ENCODE data around the gene TK2. TPM values are rescaled to one million over a fixed set of nuclear protein-coding genes. Genes with fewer than 3 reads are reported as not detected.

The TK2 gene
- total and polyA plus RNA-seq, 9 of the 15 experiments (the other 6 are each of a cell fraction or from before 2014, with no cell fraction given) = 1.1 to 10.2 (median 5.3) TPM

DNA sequence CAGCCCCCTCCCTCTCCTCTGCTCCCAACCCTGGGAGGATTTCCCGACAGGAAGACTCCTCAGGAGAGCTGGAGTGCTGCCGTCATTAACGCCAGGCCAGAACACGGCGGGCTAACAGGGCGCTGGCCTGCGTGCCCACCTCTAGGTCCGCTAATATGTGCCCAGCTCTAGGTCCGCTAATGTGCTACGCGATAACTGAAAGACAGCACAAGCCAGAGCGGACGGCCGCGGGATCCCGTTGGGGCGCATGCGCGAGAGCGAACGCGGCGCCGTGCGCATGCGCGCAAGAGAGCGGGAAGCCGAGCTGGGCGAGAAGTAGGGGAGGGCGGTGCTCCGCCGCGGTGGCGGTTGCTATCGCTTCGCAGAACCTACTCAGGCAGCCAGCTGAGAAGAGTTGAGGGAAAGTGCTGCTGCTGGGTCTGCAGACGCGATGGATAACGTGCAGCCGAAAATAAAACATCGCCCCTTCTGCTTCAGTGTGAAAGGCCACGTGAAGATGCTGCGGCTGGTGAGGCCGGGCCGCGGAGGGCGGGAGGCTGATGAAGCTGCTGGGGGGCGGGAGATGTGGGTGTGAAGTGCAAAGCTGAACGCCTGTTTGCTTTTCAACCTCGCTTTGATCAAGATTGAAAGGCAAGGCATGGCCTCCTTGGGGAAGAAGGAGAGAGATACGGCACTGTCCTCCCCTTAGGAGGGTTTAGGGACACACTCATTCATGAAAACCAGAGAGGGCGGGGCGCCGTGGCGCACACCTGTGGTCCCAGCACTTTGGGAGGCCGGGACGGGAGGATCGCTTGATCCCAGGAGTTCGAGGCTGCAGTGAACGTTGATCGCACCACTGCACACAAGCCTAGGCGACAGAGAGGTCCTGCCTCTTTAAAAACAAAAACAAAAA is 2.6 kb upstream of the TK2 start, which contains the start of gene CKLF (continued):
- TF ChIP-seq, protein P1, sequence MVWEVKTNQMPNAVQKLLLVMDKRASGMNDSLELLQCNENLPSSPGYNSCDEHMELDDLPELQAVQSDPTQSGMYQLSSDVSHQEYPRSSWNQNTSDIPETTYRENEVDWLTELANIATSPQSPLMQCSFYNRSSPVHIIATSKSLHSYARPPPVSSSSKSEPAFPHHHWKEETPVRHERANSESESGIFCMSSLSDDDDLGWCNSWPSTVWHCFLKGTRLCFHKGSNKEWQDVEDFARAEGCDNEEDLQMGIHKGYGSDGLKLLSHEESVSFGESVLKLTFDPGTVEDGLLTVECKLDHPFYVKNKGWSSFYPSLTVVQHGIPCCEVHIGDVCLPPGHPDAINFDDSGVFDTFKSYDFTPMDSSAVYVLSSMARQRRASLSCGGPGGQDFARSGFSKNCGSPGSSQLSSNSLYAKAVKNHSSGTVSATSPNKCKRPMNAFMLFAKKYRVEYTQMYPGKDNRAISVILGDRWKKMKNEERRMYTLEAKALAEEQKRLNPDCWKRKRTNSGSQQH (CRISPR knock-in tag; IDR thresholded peaks at IDR 0.05) = no peak
- TF ChIP-seq, protein P2, sequence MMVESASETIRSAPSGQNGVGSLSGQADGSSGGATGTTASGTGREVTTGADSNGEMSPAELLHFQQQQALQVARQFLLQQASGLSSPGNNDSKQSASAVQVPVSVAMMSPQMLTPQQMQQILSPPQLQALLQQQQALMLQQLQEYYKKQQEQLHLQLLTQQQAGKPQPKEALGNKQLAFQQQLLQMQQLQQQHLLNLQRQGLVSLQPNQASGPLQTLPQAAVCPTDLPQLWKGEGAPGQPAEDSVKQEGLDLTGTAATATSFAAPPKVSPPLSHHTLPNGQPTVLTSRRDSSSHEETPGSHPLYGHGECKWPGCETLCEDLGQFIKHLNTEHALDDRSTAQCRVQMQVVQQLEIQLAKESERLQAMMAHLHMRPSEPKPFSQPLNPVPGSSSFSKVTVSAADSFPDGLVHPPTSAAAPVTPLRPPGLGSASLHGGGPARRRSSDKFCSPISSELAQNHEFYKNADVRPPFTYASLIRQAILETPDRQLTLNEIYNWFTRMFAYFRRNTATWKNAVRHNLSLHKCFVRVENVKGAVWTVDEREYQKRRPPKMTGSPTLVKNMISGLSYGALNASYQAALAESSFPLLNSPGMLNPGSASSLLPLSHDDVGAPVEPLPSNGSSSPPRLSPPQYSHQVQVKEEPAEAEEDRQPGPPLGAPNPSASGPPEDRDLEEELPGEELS (CRISPR knock-in tag; IDR thresholded peaks at IDR 0.05; ENCODE audit: borderline replicate concordance) = peak; percentile 97
- TF ChIP-seq BCOR (IDR thresholded peaks at IDR 0.05) (peak; percentile 81), HOXB6 (CRISPR knock-in tag; IDR thresholded peaks at IDR 0.05; ENCODE audit: borderline replicate concordance) (no peak), EGR1 (conservative IDR thresholded peaks at IDR 0.05) (peak; percentile 51; the same call in 1 of the 2 replicates), ZNF12 (CRISPR knock-in tag; IDR thresholded peaks at IDR 0.05) (peak; percentile 85; the same call in 1 of the 2 replicates), JUND (IDR thresholded peaks at IDR 0.05; ENCODE audit: borderline replicate concordance, low read depth, low read length) (0 out of 2 replicates have a peak, but pooled peaks have one; percentile 10), JUND (tag; IDR thresholded peaks at IDR 0.05; ENCODE audit: borderline replicate concordance, low read depth, low read length) (no peak; the same call in 2 of the 3 replicates), NCOA6 (IDR thresholded peaks at IDR 0.05) (no peak), SIN3A (IDR thresholded peaks at IDR 0.05; ENCODE audit: borderline replicate concordance in 2 of 2, control insufficient read depth in 1 of 2, low read depth in 2 of 2, low read length in 2 of 2) (peak in 1 of 2 experiments; percentile 41; a peak in 1 of 4 replicates), ZNF311 (CRISPR knock-in tag; IDR thresholded peaks at IDR 0.05) (no peak), ZBED1 (IDR thresholded peaks at IDR 0.05) (0 out of 2 replicates have a peak, but pooled peaks have one; percentile 40)
- TF ChIP-seq, protein P3, sequence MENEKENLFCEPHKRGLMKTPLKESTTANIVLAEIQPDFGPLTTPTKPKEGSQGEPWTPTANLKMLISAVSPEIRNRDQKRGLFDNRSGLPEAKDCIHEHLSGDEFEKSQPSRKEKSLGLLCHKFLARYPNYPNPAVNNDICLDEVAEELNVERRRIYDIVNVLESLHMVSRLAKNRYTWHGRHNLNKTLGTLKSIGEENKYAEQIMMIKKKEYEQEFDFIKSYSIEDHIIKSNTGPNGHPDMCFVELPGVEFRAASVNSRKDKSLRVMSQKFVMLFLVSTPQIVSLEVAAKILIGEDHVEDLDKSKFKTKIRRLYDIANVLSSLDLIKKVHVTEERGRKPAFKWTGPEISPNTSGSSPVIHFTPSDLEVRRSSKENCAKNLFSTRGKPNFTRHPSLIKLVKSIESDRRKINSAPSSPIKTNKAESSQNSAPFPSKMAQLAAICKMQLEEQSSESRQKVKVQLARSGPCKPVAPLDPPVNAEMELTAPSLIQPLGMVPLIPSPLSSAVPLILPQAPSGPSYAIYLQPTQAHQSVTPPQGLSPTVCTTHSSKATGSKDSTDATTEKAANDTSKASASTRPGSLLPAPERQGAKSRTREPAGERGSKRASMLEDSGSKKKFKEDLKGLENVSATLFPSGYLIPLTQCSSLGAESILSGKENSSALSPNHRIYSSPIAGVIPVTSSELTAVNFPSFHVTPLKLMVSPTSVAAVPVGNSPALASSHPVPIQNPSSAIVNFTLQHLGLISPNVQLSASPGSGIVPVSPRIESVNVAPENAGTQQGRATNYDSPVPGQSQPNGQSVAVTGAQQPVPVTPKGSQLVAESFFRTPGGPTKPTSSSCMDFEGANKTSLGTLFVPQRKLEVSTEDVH (IDR thresholded peaks at IDR 0.05; ENCODE audit: low read depth, partially characterized antibody) = peak; percentile 43
- TF ChIP-seq, protein P4, sequence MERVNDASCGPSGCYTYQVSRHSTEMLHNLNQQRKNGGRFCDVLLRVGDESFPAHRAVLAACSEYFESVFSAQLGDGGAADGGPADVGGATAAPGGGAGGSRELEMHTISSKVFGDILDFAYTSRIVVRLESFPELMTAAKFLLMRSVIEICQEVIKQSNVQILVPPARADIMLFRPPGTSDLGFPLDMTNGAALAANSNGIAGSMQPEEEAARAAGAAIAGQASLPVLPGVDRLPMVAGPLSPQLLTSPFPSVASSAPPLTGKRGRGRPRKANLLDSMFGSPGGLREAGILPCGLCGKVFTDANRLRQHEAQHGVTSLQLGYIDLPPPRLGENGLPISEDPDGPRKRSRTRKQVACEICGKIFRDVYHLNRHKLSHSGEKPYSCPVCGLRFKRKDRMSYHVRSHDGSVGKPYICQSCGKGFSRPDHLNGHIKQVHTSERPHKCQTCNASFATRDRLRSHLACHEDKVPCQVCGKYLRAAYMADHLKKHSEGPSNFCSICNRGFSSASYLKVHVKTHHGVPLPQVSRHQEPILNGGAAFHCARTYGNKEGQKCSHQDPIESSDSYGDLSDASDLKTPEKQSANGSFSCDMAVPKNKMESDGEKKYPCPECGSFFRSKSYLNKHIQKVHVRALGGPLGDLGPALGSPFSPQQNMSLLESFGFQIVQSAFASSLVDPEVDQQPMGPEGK (CRISPR knock-in tag; IDR thresholded peaks at IDR 0.05; ENCODE audit: borderline replicate concordance) = no peak
- TF ChIP-seq, protein P5, sequence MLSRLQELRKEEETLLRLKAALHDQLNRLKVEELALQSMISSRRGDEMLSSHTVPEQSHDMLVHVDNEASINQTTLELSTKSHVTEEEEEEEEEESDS (CRISPR knock-in tag; IDR thresholded peaks at IDR 0.05) = no peak
